ENCODE data around the gene TOX4.
A peak's percentile ranks its signal among the peaks of the same experiment; 100 is the strongest.
"Not testable (repeated sequence)": the region's sequence is repeated elsewhere in the genome, so short reads cannot be mapped to it uniquely, and the experiment has no call there.

TOX4 gene

DNA sequence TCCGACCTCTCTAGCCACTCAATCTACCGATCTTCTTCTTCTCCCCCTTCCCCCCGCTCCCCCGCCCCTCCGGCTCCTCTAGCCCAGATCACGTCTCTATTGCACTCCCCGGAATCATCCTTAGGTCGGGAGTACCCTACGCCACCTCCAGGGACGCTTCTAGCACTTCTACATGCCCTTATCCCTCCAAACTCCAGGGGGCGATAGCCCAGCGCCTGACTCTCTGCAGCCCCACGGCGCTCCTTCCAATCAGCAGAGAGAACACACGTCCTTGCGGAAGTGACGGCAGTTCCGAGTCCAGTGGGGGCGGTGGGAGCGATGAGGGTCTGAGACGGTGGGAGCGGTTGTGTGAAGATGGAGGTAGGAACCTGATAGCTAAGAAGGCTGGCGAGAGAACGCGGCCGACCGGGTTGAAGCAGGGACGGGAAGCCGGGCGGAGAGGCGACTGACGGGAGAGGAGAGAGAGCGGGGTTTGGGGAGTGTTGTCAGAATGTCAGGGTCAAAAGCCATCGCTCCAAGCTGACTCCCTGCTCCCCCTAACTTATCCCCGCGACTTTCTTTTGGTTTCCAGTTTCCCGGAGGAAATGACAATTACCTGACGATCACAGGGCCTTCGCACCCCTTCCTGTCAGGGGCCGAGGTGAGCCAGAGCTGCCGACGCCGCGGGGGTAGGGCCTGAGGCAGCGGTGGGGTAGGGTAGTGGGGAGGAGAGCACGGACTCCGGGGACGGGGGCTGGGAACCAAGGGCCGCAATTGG lies at the start of gene TOX4, which contains the start of gene RAB2B:
Gene TOX4 (plus strand): TSS at position 271 of the 757 bp plus-strand sequence. CDS start 84 bp downstream, at position 355.
Gene RAB2B (minus strand): TSS at position 35 of the 757 bp plus-strand sequence. CDS start 87 bp downstream, outside the sequence.
- peak; percentile 94 for DNase-seq

DNA sequence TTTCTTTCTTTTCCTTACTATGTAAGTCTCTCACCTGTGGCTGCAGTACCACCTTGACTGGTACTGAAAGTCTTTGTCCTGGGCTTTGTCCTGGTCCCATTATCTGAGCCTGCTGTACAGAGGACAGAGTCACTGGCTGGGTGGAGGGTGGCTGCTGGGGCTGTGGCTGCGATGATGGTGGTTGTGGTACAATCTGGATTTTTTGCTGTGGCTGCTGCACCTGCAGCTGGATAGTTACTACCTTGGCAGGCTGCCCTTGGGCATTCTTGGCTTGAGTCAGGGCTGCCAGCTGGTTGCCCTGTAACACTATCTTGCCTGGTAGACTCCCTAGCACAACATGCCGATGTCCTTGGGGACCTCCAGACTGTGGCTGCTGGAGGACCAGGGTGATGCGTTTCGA lies 48.1 kb upstream of the TOX4 start:
- DNase-seq = no peak

DNA sequence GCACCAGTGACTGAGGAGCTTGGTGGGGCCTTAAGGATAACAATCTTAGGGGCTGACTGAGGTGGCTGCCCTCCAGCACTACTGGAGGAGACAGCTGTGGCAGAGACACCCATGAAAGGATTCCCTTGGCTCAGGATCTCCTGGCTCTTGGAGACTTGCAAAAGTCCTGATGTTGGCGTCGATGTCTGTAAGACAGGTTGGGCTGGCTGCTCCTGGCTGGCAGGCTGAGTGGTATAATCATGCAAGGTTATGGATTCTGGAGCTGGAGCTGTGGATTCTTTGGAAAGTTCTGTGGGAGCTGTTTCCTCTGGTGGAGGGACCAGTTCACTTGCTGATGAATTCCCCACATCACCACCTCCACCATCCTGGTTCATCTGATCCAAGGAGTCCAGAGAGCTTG lies 45.9 kb upstream of the TOX4 start:
- no peak for DNase-seq

DNA sequence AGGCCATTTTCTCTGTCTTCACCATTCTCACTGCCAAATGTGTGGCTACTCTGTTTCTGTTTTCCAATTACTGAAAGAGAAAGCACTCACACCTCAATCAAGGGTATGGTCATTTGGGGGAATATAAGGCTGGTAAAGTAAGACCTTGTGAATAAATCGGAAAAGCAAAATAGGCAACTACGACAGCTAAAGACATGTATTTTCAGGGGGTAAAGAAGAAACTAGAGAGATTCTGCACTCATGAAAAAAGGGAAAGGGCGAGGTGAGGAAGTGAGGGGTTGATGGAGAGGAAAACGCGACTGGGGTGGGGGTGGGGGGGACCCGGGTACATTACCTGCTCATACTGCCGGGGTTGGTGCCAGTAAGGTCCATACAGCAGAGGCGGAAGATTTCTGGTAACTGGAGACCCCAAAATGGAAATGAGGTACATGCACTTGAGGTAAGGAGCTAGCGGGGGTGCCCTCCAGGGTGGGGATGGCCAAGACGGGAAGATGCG lies 40.4 kb upstream of the TOX4 start:
- DNase-seq = no peak

DNA sequence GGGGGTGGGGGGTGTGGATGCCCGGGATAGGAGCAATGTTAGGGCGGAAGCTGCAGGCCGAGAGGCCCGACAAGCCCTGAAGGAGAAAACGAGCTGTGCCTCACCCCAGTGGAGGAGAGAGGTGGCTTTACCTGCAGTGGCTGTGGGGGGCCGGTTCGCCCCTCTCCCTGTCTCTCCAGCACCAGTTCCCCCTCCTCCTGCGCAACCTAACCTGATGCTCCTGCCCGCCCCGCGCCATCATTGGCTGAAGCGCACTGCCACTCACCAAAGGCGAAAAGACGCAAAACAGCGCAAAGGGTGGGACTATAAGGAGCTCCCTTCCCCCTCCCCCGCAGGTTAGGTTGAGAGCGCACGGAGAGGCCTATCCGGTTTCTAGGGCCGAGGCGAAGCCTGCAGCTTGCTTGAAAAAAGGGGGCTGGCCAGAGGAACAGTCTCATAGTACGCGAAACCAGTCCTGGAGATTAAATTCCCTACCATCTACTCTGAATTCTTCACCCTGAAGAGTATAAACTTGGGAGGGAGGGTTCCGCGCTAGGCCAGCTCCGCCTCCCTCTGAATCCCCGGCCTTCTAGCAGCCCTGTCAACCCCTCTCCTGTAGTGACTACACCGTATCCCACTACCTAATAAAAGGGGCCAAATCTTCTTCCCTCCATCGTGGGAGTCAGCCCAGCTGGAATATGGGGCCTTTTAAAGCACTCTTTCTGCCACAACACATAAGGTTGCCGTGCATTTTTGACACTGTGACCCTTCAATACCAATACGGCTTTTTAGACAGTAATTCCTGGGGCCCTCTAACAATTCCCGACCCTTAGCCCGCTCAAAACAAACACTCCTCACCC lies 39.7 kb upstream of the TOX4 start:
- peak; percentile 100 for DNase-seq

DNA sequence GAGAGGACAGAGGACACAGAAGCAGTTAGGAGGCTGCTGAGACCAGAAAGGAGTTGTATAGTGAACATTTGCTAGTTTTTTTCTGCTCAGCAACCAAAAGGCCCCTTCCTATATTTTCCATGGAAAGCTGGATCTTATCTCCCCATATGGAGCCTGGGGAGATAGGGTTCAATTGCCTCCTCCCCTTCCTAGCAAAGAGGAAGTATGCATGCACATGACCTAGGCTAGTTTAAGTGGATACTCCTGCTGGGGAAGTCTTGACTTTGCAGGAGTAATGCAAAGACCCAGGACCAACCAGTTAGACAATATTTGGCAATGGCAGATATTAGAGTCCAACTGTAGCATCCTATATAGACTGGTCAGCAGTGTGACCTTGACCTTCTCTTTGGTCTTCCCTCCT lies 36.1 kb upstream of the TOX4 start:
- DNase-seq = no peak

DNA sequence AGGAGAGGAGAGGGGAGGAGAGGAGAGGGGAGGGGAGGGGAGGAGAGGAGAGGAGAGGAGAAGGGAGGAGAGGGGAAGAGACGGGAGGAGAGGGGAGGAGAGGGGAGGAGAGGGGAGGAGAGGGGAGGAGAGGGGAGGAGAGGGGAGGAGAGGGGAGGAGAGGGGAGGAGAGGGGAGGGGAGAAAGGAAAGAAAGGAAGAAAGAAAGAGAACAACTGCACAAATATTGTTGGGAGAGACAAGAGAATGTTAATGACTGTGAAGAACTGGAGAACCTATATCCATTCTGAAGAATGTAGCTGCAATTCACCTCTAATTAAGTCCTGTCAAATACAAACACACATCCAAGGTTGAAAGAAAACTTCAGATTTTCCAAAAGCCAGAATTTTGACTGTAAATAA lies 34.3 kb upstream of the TOX4 start:
- DNase-seq = not testable (repeated sequence)

DNA sequence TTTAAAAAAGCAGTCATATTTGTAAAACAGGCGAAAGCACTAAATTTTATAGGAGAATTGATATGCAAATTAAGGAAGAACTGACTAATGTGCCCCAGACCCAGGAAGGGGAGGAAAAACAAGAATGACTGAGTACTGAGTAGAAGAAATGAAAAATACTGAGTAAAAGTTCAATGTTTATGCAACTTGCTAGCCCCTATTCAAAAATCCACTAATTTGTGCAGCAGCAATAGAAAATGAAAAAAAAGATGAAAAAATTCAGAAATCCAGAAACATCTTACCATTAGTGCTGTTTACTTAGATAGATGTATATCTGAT lies 27.1 kb upstream of the TOX4 start:
- DNase-seq = no peak

DNA sequence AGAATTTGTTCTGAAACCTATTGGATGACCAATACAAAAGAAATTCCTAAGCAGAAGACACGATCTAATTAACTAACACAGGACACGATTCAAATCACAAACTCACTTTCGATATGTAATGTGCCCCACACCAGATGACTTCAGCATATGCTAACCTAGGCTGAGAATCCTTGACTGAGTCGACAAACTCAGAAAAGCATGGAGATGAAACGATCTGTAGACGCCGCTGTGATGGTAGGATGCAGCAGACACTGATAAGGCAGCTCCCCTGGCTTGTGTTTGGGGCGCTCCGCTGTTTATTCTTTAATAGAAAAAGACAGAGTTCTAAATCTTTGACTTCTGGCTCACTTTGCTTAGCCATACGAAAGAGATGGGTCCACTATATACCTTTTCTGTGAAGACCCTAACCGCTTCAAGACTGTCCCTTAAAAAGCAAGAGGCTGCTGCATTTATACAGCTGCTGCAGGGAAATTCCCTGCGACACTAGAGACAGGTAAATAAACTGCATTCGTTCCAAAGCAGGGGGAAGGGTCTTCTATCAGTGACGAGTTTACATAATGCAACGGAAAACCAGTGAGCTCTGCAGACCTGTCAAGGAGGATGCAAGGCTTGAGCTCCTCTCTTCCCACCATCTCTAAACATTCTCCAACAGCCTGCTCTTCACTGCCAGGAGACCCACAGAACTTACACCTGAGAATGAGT lies 22.0 kb upstream of the TOX4 start:
- no peak for DNase-seq

DNA sequence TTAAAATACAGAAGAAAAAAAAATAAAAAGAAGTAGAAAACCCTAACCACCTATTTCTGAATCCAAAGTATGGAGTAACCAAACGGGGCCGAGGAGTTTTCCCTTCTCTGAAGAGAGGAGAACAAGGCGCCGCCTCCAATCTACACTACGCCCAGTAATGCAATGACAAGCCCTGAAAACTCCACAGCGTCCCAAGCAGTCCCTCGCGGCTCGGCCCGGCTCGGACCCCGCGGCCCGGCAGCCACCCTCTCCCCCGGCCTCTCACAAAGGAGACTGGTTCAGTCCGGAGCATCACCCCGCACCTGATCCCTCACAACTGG lies 21.4 kb upstream of the TOX4 start:
- no peak for DNase-seq

DNA sequence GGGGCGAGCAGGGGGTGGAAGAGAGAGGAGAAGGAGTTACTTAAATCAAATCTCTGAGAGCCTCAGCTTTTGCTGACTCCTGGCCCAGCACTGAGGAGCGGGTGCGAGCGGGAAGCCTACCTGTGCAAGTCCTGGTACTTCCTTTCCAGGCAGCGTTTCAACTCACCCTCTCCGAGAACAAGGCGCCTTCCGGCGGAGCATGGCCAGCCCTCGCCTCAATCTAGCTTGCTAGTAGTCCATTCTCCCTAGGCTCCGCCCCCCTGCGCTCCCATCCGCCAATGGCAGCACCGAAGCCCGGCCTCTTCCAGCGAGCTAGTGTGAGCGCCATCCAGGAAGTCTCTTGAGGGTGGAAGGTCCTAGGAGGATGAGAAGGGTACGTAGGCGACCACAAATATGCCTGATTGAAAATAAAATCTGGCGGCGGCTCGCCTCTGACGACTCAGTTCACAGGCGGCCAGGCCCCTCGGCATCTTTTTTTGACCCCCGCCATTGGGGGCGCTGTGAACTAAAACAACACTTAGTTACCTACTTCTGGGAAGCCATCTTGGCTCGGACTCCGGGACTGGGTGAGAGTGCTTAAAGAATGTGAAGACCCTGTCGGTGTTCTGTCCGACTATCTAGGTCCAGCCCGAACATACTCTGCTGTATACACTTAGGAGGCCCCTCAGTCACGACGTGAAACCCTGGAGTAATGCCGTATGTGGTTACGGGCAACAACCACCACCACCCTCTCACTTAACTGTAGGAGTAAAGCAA lies 20.9 kb upstream of the TOX4 start, which contains the start of gene CHD8:
Gene CHD8 (minus strand): TSS at position 212 of the 756 bp plus-strand sequence. CDS start 24,480 bp downstream, outside the sequence.
- DNase-seq = peak; percentile 99

DNA sequence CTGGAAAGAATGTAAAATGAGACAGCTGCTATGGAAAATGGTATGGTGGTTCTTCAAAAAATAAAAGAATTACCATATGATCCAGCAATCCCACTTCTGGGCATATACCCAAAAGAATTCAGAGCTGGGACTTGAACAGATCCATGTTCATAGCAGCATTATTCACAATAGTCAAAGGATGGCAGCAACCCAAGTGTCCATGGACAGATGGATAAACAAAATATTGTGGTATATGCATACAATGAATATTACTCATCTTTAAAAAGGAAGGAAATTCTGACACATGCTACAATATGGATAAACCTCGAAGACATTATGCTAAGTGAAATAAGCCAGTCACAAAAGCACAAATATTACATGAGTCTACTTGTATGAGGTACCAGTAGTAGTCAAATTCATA lies 9.4 kb upstream of the TOX4 start:
- no peak for DNase-seq

DNA sequence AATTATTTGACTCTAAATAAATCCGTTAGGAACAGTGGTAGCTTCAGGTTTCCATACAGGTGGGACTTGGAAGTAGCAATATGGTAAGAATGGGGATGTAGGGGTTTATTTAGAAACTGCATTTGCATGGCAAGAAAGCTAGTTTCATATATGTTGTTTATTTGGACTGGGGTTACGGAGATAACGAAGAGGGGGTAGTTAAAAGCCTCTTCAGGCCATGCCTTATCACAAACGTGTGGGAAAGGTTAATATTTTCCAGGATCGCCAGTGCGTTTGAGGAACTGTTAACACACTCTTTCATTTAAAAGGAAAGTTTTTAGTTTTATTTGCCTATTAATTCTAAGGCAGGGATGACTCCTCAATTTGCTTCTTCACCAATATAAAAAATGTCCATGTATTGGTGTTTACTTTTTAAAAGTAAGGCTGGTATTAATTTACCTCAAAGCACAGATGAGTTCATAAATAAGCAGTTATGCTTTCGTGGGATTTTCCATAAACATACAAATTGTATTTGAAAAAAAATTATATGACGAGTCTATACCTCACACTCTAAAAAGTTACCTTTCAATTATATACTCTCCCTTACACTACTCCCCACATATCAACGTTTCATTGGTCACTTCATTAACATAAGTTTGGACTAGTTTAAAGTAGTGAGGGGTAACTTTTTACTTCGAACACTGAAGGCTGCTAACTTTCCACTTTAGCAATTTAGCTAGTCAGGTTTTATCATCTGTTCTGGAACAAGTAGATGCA lies 1.1 kb upstream of the TOX4 start:
- no peak for DNase-seq

DNA sequence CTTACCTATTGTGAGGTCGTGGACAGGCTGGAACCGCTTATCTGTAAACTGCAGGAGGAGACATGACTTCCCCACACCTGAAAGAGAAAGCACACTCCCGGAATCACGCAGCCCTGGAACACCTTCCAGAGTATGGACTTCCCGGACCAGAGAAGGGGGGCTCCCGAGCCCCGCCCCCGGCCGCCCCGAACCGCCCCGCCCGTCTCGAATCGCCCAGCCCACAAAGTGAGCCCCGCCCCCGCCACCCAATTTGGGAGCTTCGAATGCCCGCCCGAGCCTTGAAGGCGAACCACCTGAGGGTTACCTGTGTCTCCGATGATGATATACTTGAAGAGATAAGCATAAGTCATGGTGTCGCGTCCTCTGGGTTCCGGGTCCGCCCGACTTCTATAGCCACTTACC lies 471 bp upstream of the TOX4 start:
- peak; percentile 80 for DNase-seq

DNA sequence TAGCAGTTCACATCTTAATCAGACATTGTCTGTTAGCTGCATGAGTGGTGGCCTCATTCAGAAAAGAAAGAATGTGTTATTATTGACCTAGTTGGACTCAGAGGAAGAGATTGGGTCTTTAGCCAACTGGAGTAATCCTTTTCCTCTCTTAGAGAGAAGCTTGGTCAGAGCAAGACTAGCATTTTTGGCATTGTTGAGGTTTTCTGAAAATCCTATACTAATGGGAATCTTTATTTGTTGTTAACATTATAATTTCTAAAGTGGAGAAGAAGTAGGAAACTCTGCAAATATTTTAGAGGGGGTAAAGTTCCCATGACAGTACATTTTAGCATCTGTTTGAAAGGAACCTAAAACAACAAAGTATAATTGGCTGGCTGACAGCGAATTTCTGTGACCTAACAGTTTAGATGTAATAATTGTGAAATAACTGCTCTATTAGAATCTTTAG lies 9.7 kb downstream of the TOX4 start:
- no peak for DNase-seq

DNA sequence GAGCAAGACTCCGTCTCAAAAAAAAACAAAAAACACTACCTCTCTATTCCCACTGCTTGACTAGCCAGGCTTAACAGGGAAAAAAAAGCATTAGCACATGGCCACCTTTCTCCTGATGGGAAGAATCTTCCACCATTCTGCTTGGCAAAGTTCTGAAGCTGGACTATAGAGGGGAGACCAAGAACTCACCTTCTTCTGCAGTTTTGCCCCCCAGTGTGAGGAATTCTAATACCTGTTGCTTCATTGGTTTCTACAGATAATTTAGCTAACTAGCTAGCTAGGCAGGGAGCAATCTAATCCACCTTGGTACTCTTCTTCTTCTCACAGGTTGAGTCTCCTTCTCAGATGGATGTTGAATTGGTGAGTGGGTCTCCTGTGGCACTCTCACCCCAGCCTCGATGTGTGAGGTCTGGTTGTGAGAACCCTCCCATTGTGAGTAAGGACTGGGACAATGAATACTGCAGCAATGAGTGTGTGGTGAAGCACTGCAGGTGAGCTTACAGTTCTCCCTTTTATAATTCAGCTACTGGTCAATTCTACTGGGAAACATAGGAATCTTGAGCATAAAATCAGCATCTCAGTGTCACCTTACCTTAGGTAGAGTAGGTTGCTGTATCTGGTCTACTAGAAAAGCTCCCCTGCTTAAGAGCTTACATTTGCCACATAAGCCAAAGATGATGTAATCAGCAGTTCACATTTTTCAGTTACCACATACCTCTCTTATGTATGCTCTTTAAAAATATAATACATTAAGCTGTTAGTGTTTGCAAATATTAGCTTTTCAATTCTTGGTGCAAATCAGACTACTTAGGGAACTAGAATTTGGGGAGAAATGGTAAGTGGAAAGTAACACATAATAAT lies 18.1 kb downstream of the TOX4 start:
- DNase-seq = no peak

DNA sequence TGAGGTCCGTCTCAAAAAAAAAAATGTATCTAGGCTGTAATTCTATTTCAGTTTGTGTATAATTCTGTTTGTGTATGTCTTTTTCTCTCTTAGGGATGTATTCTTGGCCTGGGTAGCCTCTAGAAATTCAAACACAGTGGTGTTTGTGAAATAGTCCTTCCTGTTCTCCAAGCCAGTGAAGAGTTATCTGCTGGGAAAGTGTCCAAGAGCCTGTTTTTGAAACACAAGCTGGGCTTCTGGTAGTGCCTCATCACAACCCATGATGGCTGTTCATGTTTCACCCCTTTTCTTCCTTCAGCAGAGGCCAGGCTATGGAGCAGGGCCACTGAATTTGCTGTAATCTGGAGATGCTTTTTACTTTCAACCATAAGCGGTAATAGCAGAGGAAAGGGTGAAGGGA lies 19.5 kb downstream of the TOX4 start:
- no peak for DNase-seq

DNA sequence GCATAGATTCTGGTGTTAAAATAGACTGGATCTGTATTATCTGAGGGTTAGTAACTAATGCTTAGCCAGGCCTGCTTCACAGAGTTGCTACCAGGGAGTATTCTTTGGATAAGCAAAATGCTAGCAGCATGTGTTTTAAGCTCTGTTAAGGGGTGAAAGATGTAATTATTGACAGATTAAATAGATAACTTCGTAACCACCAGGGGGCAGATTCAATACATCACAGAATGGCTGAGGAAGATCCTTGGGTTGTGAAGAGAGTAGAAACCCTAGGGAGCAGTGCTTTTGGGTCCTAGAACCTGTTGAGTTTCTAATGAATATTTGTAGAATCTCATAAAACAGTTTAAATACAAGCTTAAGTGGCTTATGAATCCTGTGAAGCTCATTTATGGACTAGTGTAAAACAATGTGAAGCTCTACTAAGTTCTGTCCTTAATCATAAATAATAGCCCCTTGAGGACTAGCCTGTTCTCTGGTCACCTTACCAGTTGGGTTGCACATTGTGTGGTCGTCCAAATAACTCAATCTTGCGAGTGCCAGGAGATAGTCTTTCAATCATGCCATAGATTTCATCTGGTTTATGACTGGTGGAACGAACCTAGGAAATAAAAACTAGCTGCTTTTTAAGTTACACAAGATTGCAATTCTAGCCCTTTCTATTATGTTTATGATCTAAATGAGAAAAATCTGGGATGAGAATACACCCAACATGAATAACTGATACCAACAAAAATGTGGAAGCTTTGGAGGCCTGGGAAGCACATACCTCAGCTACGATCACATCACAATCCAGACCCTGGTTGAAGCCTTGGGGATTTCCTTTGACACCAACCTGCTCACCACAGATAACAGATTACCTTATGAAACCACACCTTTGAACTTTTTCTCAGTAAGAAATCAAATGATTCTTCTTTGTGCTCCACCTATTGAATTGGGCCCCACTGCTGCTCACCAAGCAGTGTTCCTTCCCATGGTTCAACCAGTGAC lies 21.8 kb downstream of the TOX4 start:
- peak; percentile 13 for DNase-seq

DNA sequence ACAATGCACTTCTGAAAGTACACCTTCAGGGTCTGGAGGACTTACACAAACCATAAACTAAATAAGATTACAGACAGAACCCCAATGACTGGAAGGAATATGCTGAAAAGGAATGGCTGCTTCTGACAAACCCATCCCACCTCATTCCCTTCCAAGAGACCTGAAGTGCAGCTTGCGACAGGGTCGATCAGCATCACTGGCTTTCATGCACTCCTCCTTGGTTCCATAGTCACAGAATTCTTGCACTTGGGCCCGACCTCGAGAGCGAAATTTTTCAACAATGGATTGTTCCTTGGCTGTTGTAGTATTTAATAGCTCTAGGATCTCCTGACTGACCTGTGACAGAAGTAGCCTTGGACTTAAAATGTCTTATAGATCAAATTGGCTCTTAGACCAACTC lies 24.6 kb downstream of the TOX4 start:
- no peak for DNase-seq

DNA sequence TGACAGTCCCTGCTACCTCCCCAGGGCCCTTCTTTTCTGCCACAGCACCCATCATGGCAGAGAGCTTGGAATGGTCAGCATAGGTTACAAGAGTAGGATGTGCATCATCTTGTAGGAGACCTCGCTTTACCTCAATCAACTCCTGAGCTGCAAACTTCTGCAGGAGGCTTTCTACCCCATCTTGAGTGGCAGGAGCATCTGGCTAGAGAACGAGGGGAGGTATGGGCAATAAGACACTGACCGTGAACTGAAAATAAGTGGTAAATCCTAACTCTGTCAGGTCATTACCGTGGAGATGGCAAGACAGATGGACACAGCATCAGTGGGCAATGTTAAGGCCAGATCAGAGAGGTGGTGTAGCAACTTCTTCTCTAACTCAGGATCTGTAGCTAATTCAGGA lies 26.4 kb downstream of the TOX4 start:
- no peak for DNase-seq
